HL-60 (cell line): ENCODE data around the gene BCAT1.

ENCODE experiments used
- CTCF ChIP-seq: IDR thresholded peaks from one replicate; pipeline ENCODE4 v1.5.1; 2011; ENCODE audit warnings: low read length, control low read depth, inconsistent platforms; ENCODE audit not compliant: insufficient read depth
- GABPA ChIP-seq: IDR thresholded peaks from 2 replicates; pipeline ENCODE4 v1.6.1; 2012; ENCODE audit warnings: low read depth
- POLR2AphosphoS5 ChIP-seq: IDR thresholded peaks from 2 replicates; pipeline ENCODE4 v1.6.1; 2012; ENCODE audit warnings: low read depth
- REST ChIP-seq: IDR thresholded peaks from 2 replicates; pipeline ENCODE4 v1.6.1; 2012; ENCODE audit warnings: low read depth; ENCODE audit not compliant: insufficient replicate concordance
- SPI1 ChIP-seq: IDR thresholded peaks from 2 replicates; pipeline ENCODE4 v1.6.1; 2012; ENCODE audit warnings: low read depth, mild to moderate bottlenecking, borderline replicate concordance

GRCh38 chr12:24854908-24855307, 94.0 kb downstream of the BCAT1 start:
- TF ChIP-seq CTCF (no peak), GABPA (no peak), POLR2AphosphoS5 (no peak), REST (no peak), SPI1 (no peak)
